Prostate gland (tissue), 2 donors: ENCODE measurements around the gene ZNF575.

Experiments
- POLR2AphosphoS5 ChIP-seq: sonication (generic); formaldehyde crosslinking; IDR thresholded peaks from one replicate; pipeline ENCODE4 v1.6.1; 2017; ENCODE audit warnings: antibody characterized with exemption
- TF ChIP-seq, protein P1 (sequence below), 4 experiments: fragments of 200-600 bp in 2 of 4; fragments of 450-650 bp in 2 of 4; sonication (generic) in 2 of 4; IDR thresholded peaks; 1 replicate in 3 of 4; 2 replicates in 1 of 4; pipeline ENCODE4 v1.5.1; 2016 to 2019; ENCODE audit warnings: antibody characterized with exemption in 4 of 4, mild to moderate bottlenecking in 2 of 4, moderate library complexity in 2 of 4

DNA sequence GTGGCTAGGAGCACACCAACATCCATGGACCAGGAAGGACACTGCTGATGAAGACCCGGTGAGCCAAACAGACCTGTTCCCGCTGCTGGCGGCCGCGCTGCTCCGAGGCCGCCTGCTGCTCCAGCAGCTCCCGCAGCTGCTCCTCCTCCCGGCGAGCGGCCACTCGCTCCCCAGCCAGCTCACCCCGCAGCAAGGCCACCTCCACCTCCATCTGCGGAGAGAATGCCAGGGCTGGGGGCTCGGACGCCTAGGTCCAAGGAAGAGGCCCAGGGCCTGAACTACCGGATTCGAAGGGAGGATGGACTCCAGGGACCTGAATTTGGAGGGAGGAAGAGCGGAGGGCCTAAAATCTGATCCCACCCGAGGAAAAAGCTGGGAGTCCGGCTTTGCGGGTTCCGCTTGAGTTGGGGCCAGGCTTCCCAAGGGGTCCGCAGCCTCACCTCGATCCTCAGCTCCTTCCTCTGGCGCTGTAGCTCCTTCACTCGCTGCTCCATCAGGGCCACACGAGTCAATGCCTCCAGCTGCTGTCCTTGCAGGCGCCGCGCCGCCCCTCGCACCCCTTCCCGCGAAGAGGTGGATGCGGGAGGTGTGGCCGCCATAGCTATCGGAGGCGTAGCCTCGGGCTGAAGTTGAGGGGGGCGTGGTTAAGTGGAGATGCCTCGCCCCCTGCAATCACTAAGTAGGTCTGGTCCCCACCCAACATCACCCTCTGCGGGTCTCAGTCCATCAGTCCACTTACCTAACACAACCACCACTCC lies 31.1 kb upstream of the ZNF575 start:
- TF ChIP-seq, protein P1, sequence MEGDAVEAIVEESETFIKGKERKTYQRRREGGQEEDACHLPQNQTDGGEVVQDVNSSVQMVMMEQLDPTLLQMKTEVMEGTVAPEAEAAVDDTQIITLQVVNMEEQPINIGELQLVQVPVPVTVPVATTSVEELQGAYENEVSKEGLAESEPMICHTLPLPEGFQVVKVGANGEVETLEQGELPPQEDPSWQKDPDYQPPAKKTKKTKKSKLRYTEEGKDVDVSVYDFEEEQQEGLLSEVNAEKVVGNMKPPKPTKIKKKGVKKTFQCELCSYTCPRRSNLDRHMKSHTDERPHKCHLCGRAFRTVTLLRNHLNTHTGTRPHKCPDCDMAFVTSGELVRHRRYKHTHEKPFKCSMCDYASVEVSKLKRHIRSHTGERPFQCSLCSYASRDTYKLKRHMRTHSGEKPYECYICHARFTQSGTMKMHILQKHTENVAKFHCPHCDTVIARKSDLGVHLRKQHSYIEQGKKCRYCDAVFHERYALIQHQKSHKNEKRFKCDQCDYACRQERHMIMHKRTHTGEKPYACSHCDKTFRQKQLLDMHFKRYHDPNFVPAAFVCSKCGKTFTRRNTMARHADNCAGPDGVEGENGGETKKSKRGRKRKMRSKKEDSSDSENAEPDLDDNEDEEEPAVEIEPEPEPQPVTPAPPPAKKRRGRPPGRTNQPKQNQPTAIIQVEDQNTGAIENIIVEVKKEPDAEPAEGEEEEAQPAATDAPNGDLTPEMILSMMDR (IDR thresholded peaks at IDR 0.05): no peak
- TF ChIP-seq POLR2AphosphoS5: no peak
